ENCODE measurements around the gene C2CD5. TPM values are rescaled to one million over a fixed set of nuclear protein-coding genes. Genes with fewer than 3 reads are reported as not detected.

The C2CD5 gene, protein sequence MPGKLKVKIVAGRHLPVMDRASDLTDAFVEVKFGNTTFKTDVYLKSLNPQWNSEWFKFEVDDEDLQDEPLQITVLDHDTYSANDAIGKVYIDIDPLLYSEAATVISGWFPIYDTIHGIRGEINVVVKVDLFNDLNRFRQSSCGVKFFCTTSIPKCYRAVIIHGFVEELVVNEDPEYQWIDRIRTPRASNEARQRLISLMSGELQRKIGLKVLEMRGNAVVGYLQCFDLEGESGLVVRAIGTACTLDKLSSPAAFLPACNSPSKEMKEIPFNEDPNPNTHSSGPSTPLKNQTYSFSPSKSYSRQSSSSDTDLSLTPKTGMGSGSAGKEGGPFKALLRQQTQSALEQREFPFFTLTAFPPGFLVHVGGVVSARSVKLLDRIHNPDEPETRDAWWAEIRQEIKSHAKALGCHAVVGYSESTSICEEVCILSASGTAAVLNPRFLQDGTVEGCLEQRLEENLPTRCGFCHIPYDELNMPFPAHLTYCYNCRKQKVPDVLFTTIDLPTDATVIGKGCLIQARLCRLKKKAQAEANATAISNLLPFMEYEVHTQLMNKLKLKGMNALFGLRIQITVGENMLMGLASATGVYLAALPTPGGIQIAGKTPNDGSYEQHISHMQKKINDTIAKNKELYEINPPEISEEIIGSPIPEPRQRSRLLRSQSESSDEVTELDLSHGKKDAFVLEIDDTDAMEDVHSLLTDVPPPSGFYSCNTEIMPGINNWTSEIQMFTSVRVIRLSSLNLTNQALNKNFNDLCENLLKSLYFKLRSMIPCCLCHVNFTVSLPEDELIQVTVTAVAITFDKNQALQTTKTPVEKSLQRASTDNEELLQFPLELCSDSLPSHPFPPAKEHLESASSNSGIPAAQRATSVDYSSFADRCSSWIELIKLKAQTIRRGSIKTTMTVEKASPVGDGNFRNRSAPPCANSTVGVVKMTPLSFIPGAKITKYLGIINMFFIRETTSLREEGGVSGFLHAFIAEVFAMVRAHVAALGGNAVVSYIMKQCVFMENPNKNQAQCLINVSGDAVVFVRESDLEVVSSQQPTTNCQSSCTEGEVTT
- 10 to 100 TPM; 15.4 to 63.3 (median 23.4) TPM for polyA plus RNA-seq
- long read RNA-seq, donor 1, full-length matches to known transcripts: 5 of 39 reads
- long read RNA-seq, donor 1, partial matches to known transcripts: 34 of 39 reads
- long read RNA-seq, donor 1, other reads (novel, unspliced or antisense): 0 of 39 reads
- long read RNA-seq, donor 2: 0 reads
- long read RNA-seq, donor 3, partial matches to known transcripts: 0 of 1 reads
- long read RNA-seq, donor 3, other reads (novel, unspliced or antisense): 0 of 1 reads
- long read RNA-seq, donor 4: 0 reads
- long read RNA-seq, donor 5: 0 reads
- long read RNA-seq, donor 6, full-length matches to known transcripts: 3 of 10 reads
- long read RNA-seq, donor 6, partial matches to known transcripts: 7 of 10 reads
- long read RNA-seq, donor 6, other reads (novel, unspliced or antisense): 0 of 10 reads
- long read RNA-seq, donor 7: 0 reads
- long read RNA-seq, donor 8: 0 reads
- long read RNA-seq, donor 9: 0 reads
- long read RNA-seq, donor 10, partial matches to known transcripts: 21 of 25 reads
- long read RNA-seq, donor 10, other reads (novel, unspliced or antisense): 0 of 25 reads

DNA sequence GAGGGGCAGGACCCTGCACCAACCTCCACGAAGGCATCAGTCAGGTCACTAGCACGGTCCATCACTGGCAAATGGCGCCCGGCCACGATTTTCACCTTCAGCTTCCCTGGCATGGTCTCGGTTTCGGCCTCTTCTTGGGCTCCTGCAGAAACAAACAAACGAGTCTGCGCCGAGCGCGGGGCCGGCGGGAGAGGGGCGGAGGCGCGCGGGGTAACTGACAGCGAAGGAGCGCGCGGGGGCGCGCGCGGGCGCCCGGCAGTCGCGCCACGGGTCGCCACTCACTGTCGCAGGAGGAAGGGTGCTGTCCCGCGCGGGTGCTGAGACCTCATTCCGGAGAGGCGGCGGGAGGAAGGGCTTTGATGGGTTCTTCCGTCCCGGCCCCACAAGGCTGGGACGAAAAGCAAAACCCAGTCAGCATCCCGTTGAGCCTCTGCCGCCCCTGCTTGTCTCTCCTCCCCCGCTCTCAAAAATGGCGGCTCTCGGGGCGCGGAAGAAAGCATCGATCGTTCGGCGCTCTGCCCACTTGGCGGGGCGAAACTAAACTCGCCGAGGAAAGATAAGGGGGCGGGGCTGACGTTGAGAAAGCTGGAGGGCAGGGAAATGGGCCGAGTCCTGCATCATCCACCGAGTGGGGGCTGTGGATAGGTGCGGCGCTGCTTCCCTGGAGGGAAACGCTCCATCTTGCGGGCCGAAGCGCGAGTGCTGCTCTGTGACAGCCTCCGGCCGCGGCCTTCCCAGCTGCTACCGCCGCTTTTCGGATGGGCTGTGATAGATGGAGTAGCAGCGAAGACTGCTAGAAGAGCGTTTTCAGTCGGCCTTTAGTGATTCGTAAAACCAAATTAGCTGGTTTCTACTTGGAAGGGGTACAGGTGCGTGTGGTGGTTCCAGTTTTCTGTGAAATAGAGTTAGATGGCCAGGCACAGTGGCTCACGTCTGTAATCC lies at the start of gene C2CD5:
TSS of gene C2CD5 (minus strand) at position 505 of the 942 bp plus-strand sequence. CDS start at position 113, 392 bp downstream.
- peaks cover 0 to 5% of the 10 kb centered on the region in 2 donors for H3K9me3 ChIP-seq (ENCODE audit: control insufficient read depth in 2 of 2, insufficient read depth in 1 of 2, low read depth in 1 of 2, low read length in 1 of 2)
- peak; percentile 98 to 99 for DNase-seq
- H3K4me1 ChIP-seq (ENCODE audit: control insufficient read depth in 3 of 3, insufficient read depth in 2 of 3, low read depth in 1 of 3, low read length in 2 of 3): peaks cover 3 to 14% (median 5%) of the 10 kb centered on the region in 3 donors
- H3K4me3 ChIP-seq (ENCODE audit: low read depth in 1 of 3, low read length in 3 of 3): peak within 1 kb of the TSS; percentile 44 to 86 (median 84)
- peaks cover 0 to 2% (median 0%) of the 10 kb centered on the region in 3 donors for H3K36me3 ChIP-seq (ENCODE audit: control insufficient read depth in 3 of 3, insufficient read depth in 2 of 3, low read depth in 1 of 3, low read length in 3 of 3)
- H3K27ac ChIP-seq (ENCODE audit: low read depth in 1 of 3, low read length in 2 of 3): peak within 1 kb of the TSS; percentile 94 to 100 (median 95)
- no peak for FAIRE-seq
- 1% methylated on average over 70 to 80 of the region's 80 CpGs for WGBS, 3 donors
- H3K27me3 ChIP-seq (ENCODE audit: control insufficient read depth in 3 of 3, insufficient read depth in 3 of 3, low read length in 3 of 3): no peaks in the 10 kb centered on the region

DNA sequence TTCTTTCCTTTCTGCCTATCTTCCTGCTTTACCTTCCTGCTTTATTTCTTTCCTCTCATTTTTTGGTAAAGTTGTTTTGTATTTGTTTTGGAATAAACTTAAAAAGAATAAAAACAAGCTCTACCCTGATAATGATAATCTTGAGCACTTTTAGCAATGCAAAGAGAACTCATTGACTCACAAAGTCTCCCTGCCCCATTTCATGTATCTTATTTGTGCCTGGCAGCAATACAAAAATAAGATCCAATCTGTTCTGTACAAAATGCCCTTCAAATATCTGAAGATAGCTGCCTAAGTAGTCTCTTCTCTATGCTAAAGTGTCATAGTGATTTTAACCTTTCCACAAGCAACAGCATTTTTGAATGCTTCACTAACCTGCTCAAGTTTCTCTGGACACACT lies 49.5 kb upstream of the C2CD5 start:
- H3K4me1 ChIP-seq (ENCODE audit: control insufficient read depth in 3 of 3, insufficient read depth in 2 of 3, low read depth in 1 of 3, low read length in 2 of 3): peaks cover 0 to 15% (median 0%) of the 10 kb centered on the region in 3 donors
- H3K36me3 ChIP-seq (ENCODE audit: control insufficient read depth in 3 of 3, insufficient read depth in 2 of 3, low read depth in 1 of 3, low read length in 3 of 3): no peaks in the 10 kb centered on the region
- FAIRE-seq (no peak), DNase-seq (no peak)
- H3K27me3 ChIP-seq (ENCODE audit: control insufficient read depth in 3 of 3, insufficient read depth in 3 of 3, low read length in 3 of 3): no peaks in the 10 kb centered on the region
- no peaks in the 10 kb centered on the region for H3K9me3 ChIP-seq (ENCODE audit: control insufficient read depth in 2 of 2, insufficient read depth in 1 of 2, low read depth in 1 of 2, low read length in 1 of 2)
- no peak overlapping the region for H3K27ac ChIP-seq (ENCODE audit: low read depth in 1 of 3, low read length in 2 of 3)
- no peak overlapping the region for H3K4me3 ChIP-seq (ENCODE audit: low read depth in 1 of 3, low read length in 3 of 3)

DNA sequence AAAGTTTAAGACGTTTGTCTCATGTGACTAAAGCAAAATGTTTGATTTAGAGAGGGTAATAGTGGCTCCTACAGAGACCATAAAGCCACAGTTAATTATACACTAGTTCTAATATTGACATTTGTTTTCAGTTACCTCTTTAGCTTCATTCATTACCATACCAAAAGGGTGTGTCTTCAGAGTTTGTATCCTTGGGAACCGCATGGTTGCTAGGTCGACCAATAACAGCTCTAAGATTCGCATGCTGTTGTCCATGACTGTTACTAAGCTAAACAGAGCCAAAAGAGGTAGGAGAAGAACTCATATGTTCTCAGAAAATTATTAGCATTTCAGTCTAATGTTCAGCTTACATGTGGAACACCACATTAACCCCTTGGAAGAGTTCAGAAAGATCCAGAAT lies 44.5 kb upstream of the C2CD5 start:
- FAIRE-seq: no peak
- peak; percentile 71 to 84 for DNase-seq

DNA sequence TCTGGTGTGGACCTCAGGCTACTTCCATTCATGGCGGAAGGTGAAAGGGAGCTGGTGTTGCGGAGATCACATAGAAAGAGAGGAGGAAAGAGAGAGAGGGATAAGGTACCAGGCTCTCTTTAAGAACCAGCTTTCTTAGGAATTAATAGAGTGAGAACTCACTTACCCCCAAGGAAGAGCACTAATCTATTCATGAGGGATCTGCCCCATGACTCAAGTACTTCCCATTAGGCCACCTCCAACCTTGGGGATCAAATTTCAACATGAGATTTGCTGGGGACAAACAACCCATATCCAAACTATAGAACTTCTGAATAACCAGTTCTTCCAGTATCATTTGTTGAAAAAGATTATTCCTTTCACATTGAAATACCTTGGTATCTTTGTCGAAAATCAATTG lies 34.0 kb upstream of the C2CD5 start:
- WGBS, 3 donors: 95 to 97% (median 96%) methylated on average over 3 of the region's 3 CpGs

More for the DNA sequence above, 44.5 kb upstream of the C2CD5 start:
- 18 to 55% (median 34%) methylated on average over 4 of the region's 4 CpGs for WGBS, 3 donors
- H3K27ac ChIP-seq (ENCODE audit: low read depth in 1 of 3, low read length in 2 of 3): peak overlapping the region in 1 of 3 donors; percentile 26
- H3K36me3 ChIP-seq (ENCODE audit: control insufficient read depth in 3 of 3, insufficient read depth in 2 of 3, low read depth in 1 of 3, low read length in 3 of 3): no peaks in the 10 kb centered on the region
- H3K9me3 ChIP-seq (ENCODE audit: control insufficient read depth in 2 of 2, insufficient read depth in 1 of 2, low read depth in 1 of 2, low read length in 1 of 2): peaks cover 0 to 4% of the 10 kb centered on the region in 2 donors
- no peak overlapping the region for H3K4me3 ChIP-seq (ENCODE audit: low read depth in 1 of 3, low read length in 3 of 3)
- H3K4me1 ChIP-seq (ENCODE audit: control insufficient read depth in 3 of 3, insufficient read depth in 2 of 3, low read depth in 1 of 3, low read length in 2 of 3): no peaks in the 10 kb centered on the region
- no peaks in the 10 kb centered on the region for H3K27me3 ChIP-seq (ENCODE audit: control insufficient read depth in 3 of 3, insufficient read depth in 3 of 3, low read length in 3 of 3)

DNA sequence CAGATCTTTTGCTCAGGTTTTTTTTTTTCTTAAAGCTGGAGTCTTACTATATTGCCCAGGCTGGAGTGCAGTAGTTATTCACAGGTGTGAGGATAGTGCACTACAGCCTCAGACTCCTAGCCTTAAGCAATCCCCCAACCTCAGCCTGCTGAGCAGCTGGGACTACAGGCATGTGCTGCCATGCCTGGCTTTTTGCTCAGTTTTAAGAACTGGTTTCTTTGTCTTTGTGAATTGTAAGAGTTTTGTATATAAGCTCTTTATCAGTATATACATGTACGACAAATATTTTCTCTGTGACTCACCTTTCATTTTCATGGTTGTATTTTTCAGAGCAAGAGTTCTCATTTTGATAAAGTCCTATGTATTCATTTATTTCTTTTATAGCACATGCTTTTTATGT lies 33.3 kb upstream of the C2CD5 start:
- DNase-seq (no peak), FAIRE-seq (no peak)
- Histone ChIP-seq H3K36me3 (ENCODE audit: control insufficient read depth in 3 of 3, insufficient read depth in 2 of 3, low read depth in 1 of 3, low read length in 3 of 3) (no peaks in the 10 kb centered on the region), H3K4me3 (ENCODE audit: low read depth in 1 of 3, low read length in 3 of 3) (no peak overlapping the region), H3K27ac (ENCODE audit: low read depth in 1 of 3, low read length in 2 of 3) (no peak overlapping the region), H3K4me1 (ENCODE audit: control insufficient read depth in 3 of 3, insufficient read depth in 2 of 3, low read depth in 1 of 3, low read length in 2 of 3) (no peaks in the 10 kb centered on the region), H3K27me3 (ENCODE audit: control insufficient read depth in 3 of 3, insufficient read depth in 3 of 3, low read length in 3 of 3) (no peaks in the 10 kb centered on the region), H3K9me3 (ENCODE audit: control insufficient read depth in 2 of 2, insufficient read depth in 1 of 2, low read depth in 1 of 2, low read length in 1 of 2) (peaks cover 0 to 3% of the 10 kb centered on the region in 2 donors)
- WGBS, 3 donors: 72 to 84% (median 75%) methylated on average over 1 of the region's 1 CpG

More for the DNA sequence above, 34.0 kb upstream of the C2CD5 start:
- FAIRE-seq (no peak), DNase-seq (no peak)
- H3K36me3 ChIP-seq (ENCODE audit: control insufficient read depth in 3 of 3, insufficient read depth in 2 of 3, low read depth in 1 of 3, low read length in 3 of 3): no peaks in the 10 kb centered on the region
- H3K27ac ChIP-seq (ENCODE audit: low read depth in 1 of 3, low read length in 2 of 3): no peak overlapping the region
- H3K27me3 ChIP-seq (ENCODE audit: control insufficient read depth in 3 of 3, insufficient read depth in 3 of 3, low read length in 3 of 3): no peaks in the 10 kb centered on the region
- H3K4me1 ChIP-seq (ENCODE audit: control insufficient read depth in 3 of 3, insufficient read depth in 2 of 3, low read depth in 1 of 3, low read length in 2 of 3): no peaks in the 10 kb centered on the region
- peaks cover 0 to 3% of the 10 kb centered on the region in 2 donors for H3K9me3 ChIP-seq (ENCODE audit: control insufficient read depth in 2 of 2, insufficient read depth in 1 of 2, low read depth in 1 of 2, low read length in 1 of 2)
- H3K4me3 ChIP-seq (ENCODE audit: low read depth in 1 of 3, low read length in 3 of 3): no peak overlapping the region

DNA sequence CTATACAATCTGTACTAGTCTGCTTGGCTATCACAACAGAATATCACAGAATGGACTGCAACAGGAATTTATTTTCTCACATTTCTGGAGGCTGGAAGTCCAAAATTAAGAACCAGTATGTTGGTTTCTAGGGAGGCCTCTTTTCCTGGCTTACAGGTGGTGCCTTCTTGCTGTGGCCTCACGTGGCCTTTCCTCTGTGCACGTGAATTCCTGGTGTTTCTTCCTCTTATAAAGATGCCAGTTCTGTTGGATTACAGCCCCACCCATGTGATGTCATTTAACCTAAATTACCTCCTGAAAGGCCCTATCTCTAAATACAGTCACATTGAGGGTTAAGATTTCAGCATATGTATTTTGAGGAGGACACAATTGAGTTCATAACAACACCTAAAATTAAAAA lies 32.1 kb upstream of the C2CD5 start:
- no peaks in the 10 kb centered on the region for H3K4me1 ChIP-seq (ENCODE audit: control insufficient read depth in 3 of 3, insufficient read depth in 2 of 3, low read depth in 1 of 3, low read length in 2 of 3)
- no peaks in the 10 kb centered on the region for H3K27me3 ChIP-seq (ENCODE audit: control insufficient read depth in 3 of 3, insufficient read depth in 3 of 3, low read length in 3 of 3)
- H3K9me3 ChIP-seq (ENCODE audit: control insufficient read depth in 2 of 2, insufficient read depth in 1 of 2, low read depth in 1 of 2, low read length in 1 of 2): peaks cover 0 to 3% of the 10 kb centered on the region in 2 donors
- no peaks in the 10 kb centered on the region for H3K36me3 ChIP-seq (ENCODE audit: control insufficient read depth in 3 of 3, insufficient read depth in 2 of 3, low read depth in 1 of 3, low read length in 3 of 3)
- H3K4me3 ChIP-seq (ENCODE audit: low read depth in 1 of 3, low read length in 3 of 3): no peak overlapping the region
- WGBS, 3 donors: 47 to 61% (median 50%) methylated on average over 2 of the region's 2 CpGs
- FAIRE-seq: no peak
- no peak overlapping the region for H3K27ac ChIP-seq (ENCODE audit: low read depth in 1 of 3, low read length in 2 of 3)
- peak in 1 of 2 donors; percentile 42 for DNase-seq

DNA sequence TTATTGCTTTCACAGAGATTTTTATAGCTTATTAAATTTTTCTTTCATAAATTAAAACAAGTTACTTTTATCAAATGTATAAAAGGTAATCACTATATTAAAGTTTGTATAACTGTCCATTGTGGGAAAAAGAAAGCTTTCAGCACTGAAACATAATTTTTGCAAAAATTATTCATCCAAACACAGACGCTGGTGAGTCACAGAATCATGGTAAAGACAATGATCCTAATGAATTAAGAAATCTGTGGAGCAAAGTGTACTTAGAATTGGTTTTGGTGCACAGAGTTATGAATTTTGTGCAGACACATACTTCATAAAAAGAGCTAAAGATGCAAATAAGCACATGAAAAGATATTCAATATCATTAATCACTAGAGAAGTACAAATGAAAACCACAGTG lies 31.7 kb upstream of the C2CD5 start:
- Histone ChIP-seq H3K4me3 (ENCODE audit: low read depth in 1 of 3, low read length in 3 of 3) (no peak overlapping the region), H3K9me3 (ENCODE audit: control insufficient read depth in 2 of 2, insufficient read depth in 1 of 2, low read depth in 1 of 2, low read length in 1 of 2) (peaks cover 0 to 3% of the 10 kb centered on the region in 2 donors), H3K4me1 (ENCODE audit: control insufficient read depth in 3 of 3, insufficient read depth in 2 of 3, low read depth in 1 of 3, low read length in 2 of 3) (no peaks in the 10 kb centered on the region), H3K27ac (ENCODE audit: low read depth in 1 of 3, low read length in 2 of 3) (no peak overlapping the region), H3K27me3 (ENCODE audit: control insufficient read depth in 3 of 3, insufficient read depth in 3 of 3, low read length in 3 of 3) (no peaks in the 10 kb centered on the region), H3K36me3 (ENCODE audit: control insufficient read depth in 3 of 3, insufficient read depth in 2 of 3, low read depth in 1 of 3, low read length in 3 of 3) (no peaks in the 10 kb centered on the region)
- DNase-seq: no peak
- FAIRE-seq: no peak
- 90 to 95% (median 92%) methylated on average over 1 of the region's 1 CpG for WGBS, 3 donors
